ENCODE data around the gene FAM168B.

DNA sequence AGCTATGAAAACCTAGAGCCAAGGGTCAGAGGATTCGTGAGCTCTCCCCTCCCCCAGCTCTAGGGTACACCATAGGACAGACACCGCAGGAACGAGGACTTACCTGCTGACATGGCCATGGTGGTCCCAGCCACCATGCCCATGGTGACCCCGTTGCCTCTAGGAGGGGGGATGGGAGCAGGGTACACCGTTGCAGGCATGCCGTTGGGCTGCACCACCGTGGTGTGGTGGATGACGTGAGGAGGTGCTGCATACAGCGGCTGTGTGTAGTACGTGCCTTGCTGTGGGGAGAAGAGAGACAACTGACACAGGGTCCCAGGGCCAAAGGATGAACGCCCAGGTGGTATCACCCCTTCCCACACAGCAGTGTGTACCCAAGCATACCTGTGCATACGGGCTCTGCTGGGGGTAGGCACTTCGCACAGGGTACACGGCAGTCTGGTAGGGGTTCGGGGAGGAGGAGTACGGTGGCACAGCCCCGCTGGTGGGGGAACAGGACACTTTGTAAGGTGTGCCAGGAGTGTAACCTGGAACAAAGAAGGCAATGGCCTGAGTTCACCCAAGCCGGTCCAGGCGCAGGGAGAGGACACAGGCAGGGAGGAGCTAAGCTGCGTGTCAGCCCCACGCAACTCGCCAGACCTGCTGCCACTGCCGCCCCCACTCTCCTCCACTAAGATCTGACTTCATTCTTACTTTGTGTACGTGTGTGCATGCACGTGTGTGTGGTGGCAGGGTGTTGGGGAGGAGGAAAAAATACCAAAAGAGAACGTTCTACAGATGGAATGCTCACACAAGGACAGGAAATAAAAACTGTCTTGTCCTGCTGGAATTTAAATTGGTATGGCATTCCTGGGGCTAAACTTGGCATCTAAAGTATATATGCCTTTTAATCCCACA lies 37.8 kb downstream of the FAM168B start:
- TF ChIP-seq POLR2A (IDR thresholded peaks at IDR 0.05): no peak
- TF ChIP-seq, protein P1, sequence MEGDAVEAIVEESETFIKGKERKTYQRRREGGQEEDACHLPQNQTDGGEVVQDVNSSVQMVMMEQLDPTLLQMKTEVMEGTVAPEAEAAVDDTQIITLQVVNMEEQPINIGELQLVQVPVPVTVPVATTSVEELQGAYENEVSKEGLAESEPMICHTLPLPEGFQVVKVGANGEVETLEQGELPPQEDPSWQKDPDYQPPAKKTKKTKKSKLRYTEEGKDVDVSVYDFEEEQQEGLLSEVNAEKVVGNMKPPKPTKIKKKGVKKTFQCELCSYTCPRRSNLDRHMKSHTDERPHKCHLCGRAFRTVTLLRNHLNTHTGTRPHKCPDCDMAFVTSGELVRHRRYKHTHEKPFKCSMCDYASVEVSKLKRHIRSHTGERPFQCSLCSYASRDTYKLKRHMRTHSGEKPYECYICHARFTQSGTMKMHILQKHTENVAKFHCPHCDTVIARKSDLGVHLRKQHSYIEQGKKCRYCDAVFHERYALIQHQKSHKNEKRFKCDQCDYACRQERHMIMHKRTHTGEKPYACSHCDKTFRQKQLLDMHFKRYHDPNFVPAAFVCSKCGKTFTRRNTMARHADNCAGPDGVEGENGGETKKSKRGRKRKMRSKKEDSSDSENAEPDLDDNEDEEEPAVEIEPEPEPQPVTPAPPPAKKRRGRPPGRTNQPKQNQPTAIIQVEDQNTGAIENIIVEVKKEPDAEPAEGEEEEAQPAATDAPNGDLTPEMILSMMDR (IDR thresholded peaks at IDR 0.05): no peak
- no peak for TF ChIP-seq POLR2AphosphoS5 (IDR thresholded peaks at IDR 0.05)
- TF ChIP-seq EP300 (IDR thresholded peaks at IDR 0.05): no peak

All from suprapubic skin (tissue), 4 donors.